GM10248 (cell line): ENCODE measurements around the gene TFPT.

ENCODE experiments used
- CTCF ChIA-PET: fragments of 300-600 bp; sonication (Branson Sonifier 250); formaldehyde crosslinking; extraction: SDS; loops from one replicate; lab custom pipeline; 2021; ENCODE audit warnings: antibody characterized with exemption; lab: Yijun Ruan, JAX
- POLR2A ChIA-PET: fragments of 350-650 bp; sonication (Branson Sonifier 250); formaldehyde crosslinking; extraction: SDS; loops from one replicate; lab custom pipeline; 2020; ENCODE audit warnings: antibody characterized with exemption; lab: Yijun Ruan, JAX
- DNase-seq: peaks from one replicate; pipeline ENCODE4 v3.0.0; 2012; ENCODE audit errors: extremely low spot score
- TF ChIP-seq, protein P1 (sequence below): IDR thresholded peaks from 2 replicates; pipeline ENCODE4 v1.5.1; 2012; ENCODE audit warnings: mild to moderate bottlenecking, low read depth; ENCODE audit errors: extremely low read depth, missing control alignments, control extremely low read depth

Gene TFPT, protein sequence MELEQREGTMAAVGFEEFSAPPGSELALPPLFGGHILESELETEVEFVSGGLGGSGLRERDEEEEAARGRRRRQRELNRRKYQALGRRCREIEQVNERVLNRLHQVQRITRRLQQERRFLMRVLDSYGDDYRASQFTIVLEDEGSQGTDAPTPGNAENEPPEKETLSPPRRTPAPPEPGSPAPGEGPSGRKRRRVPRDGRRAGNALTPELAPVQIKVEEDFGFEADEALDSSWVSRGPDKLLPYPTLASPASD

DNA sequence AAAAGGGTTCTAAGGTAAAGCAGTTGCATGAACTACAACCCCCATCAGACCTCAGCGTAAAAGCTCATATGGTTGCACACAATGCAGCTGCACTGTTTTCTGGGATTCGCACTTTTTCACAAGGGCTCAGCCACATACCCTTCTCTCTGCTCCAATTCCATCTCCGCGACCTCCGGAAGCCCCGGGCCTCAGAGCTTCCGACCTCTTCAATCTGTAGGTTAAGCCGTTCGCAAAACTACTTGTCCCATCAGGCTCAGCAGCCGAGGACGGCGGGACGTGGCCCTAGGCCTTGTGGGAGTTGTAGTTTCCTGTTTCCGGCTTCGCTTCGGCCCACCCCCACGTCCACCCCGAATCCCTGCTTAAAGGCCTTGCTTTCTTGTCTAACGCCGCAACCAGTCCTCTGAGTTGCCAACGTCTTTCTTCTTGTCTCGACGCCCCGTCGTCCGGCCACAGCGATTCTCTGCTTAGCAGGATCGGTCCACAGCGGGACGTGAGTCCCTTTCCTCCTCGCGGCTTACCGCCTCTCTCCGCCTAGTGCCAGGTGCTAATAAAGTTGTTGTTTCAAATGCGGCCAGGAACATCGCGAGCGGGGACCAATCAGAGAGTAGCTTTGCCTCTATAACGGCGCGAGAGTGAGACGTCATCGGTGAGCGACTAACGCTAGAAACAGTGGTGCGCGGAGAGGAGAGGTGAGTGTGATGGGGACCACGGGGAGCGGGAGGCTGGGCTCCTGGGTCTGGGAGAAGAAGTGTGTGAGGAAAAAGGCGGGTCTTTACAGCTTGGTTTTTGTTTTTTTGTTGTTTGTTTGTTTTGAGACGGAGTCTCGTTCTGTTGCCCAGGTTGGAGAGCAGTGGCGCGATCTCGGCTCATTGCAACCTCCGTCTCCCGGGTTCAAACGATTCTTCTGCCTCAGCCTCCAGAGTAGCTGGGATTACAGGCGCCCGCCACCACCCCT lies at the start of gene TFPT, which contains the start of gene PRPF31:
TSS of gene TFPT (minus strand) at position 549 of the 955 bp plus-strand sequence. CDS start at position 161, 388 bp downstream.
TSS of gene PRPF31 (plus strand) at position 646 of the 955 bp plus-strand sequence. CDS start 2,525 bp downstream, outside the sequence.
- TF ChIP-seq, protein P1, sequence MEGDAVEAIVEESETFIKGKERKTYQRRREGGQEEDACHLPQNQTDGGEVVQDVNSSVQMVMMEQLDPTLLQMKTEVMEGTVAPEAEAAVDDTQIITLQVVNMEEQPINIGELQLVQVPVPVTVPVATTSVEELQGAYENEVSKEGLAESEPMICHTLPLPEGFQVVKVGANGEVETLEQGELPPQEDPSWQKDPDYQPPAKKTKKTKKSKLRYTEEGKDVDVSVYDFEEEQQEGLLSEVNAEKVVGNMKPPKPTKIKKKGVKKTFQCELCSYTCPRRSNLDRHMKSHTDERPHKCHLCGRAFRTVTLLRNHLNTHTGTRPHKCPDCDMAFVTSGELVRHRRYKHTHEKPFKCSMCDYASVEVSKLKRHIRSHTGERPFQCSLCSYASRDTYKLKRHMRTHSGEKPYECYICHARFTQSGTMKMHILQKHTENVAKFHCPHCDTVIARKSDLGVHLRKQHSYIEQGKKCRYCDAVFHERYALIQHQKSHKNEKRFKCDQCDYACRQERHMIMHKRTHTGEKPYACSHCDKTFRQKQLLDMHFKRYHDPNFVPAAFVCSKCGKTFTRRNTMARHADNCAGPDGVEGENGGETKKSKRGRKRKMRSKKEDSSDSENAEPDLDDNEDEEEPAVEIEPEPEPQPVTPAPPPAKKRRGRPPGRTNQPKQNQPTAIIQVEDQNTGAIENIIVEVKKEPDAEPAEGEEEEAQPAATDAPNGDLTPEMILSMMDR = no peak
- CTCF ChIA-PET = interaction anchor here (1.1 to 1.6 kb wide), 4 partner anchors 9 to 53 kb away, joined by 3 to 5 read pairs (median 4); partner anchors contain the start of genes CNOT3 and LENG1
- POLR2A ChIA-PET = interaction anchor here (1.0 to 1.9 kb wide), 2 partner anchors 22 to 74 kb away, joined by 4 to 10 read pairs; partner anchors contain the start of genes CNOT3 and MBOAT7

DNA sequence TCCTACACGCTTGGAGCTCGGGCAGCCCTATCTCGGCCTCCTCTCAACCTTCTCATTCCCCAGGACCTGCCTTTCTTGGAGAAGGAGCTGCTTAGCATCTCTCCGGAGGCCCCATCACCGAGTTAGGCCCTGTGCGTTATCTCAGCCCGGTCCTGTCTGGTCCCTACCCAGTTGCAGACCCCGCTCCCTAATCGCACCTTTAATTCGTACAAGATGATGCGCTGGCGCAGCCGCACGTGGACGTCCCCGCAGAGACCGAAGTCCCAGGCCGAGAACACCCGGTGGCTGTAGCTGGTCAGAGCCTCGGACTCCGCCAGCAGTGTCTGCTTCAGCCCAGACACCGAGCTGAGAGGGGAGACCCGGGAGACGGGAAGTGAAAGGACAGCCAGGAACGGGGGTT lies 49.8 kb upstream of the TFPT start:
- POLR2A ChIA-PET = no interaction called here
- DNase-seq = no peak
- TF ChIP-seq, protein P1 = no peak
- CTCF ChIA-PET = no interaction called here

More for the DNA sequence above, at the start of gene TFPT, which contains the start of gene PRPF31:
- DNase-seq = peak; percentile 97

DNA sequence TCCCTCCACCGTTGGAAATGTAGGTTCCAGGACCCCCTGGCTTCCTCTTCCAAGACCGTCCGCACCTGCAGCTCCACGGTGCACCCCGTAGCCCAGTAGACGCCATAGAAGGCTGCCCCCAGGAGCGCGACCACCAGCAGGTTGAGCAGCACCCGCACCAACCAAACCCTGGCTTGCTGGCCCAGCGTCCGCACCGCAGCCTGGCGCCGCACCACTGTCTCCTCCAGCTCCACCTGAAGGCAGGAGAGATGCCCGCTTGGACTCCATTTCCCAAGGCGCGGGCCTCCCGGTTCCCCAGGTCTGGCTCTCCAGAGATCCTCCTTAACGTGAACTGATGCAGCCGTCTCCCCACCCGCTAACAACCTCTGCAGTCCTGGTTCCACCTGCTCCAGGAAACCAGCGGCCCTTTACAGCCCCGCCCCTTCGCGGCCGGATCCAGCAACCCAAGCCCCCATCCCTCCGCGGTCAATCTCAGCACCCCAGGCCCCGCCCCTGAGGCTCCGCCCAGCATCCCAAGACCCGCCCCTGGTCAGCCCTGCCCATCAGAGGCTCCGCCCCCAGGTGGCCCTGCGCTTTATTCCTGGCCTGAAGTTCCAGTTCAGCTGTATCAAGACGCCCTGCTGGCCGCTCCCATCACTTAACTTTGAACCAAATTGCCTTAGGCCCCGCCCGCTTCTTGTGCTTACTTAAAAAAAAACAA lies 49.1 kb upstream of the TFPT start:
- no peak for DNase-seq
- CTCF ChIA-PET = interaction anchor here (1.0 to 1.6 kb wide), 2 partner anchors 9 to 23 kb away, joined by 3 to 4 read pairs; partner anchors contain the start of gene TMC4
- TF ChIP-seq, protein P1 = no peak
- POLR2A ChIA-PET = no interaction called here

DNA sequence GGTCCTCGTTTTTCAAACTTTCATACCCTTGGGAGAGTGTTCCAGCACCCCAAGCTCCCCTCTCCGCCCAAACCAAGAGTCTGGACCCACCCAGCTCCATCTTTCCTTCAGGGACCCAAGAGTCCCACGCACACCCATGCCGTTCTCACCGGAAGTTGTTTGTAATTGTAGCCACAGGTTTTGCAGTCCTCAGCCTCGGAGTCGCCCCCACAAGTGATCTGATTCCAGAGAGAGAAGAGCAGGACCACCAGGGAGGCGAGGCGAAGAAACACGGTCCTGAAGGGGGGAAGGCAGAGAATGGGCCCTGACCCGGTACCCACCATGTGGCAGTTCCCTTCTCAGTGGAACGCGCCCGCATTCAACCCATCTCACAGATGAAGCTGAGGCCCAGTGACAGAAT lies 47.4 kb upstream of the TFPT start:
- TF ChIP-seq, protein P1 = no peak
- CTCF ChIA-PET = interaction anchor here (0.7 to 1.2 kb wide), 2 partner anchors 26 kb away, joined by 3 to 4 read pairs; partner anchors contain the start of gene MBOAT7
- POLR2A ChIA-PET = no interaction called here
- no peak for DNase-seq

DNA sequence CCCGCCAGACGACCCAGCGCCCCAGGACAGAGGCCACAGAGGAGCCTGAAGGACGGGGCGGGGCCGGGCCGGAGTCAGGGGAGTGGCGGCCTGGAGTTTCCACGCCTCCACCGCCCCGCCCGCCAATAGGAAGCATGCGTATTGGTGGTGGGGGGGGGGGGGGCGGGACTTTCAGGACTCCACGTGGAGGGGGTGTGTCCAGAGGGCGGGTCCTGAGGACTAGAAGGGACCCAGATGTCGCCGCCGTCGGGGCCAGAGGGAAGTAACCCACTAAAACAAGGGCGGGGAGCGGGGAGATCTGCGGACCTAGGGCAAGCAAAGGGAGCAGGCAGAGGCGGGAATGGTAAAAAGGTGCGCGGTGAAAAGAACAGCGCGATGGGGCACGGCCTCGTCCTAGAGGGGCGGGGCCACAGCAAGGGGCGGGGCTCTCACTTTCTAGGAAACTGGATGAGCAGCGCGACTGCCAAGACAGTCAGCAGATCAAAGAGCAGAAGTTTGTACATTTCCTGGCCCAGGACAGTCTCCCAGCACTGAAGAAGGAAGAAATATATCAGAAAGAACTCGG lies 46.9 kb upstream of the TFPT start:
- TF ChIP-seq, protein P1 = no peak
- ChIA-PET CTCF (interaction anchor here (0.7 to 1.2 kb wide), 2 partner anchors 25 to 27 kb away, joined by 3 to 4 read pairs; partner anchors contain the start of gene MBOAT7), POLR2A (no interaction called here)
- peak; percentile 87 for DNase-seq
